HCT116 (cell line): Measurements from ENCODE around the gene PLB1.

Source experiments
- CTCF ChIP-seq, 3 experiments: fragments of 200-600 bp in 1 of 3; sonication (generic) in 1 of 3; IDR thresholded peaks in 2 of 3; conservative IDR thresholded peaks in 1 of 3; 2 replicates each; pipeline ENCODE4 v1.5.1; 2012 to 2017; ENCODE audit warnings: low read depth in 2 of 3, low read length in 2 of 3, antibody characterized with exemption in 1 of 3, borderline replicate concordance in 1 of 3, control low read depth in 1 of 3, mild to moderate bottlenecking in 1 of 3, mixed read lengths in 1 of 3, mixed run types in 1 of 3, moderate library complexity in 1 of 3; ENCODE audit not compliant: insufficient read depth in 1 of 3
- FOSL1 ChIP-seq: IDR thresholded peaks from 2 replicates; pipeline ENCODE4 v1.6.1; 2012; ENCODE audit warnings: low read depth
- MAX ChIP-seq: IDR thresholded peaks from 2 replicates; pipeline ENCODE4 v1.6.1; 2012

GRCh38 chr2:28687640-28688385 is 192.0 kb downstream of the PLB1 start:
- TF ChIP-seq CTCF (IDR thresholded peaks at IDR 0.05 in 2 of 3, conservative IDR thresholded peaks at IDR 0.05 in 1 of 3; ENCODE audit: borderline replicate concordance in 1 of 3, insufficient read depth in 1 of 3, low read depth in 2 of 3, low read length in 2 of 3), result no peak
- TF ChIP-seq FOSL1, result no peak
- no peak for TF ChIP-seq MAX
